Hindlimb muscle (tissue), 1 donor: ENCODE data around the gene OSBPL2. TPM values are rescaled to one million over a fixed set of nuclear protein-coding genes. Genes with fewer than 3 reads are reported as not detected.

Source experiments
- DNase-seq: peaks from one replicate; pipeline ENCODE4 v3.0.0-alpha.2; 2013
- polyA plus RNA-seq: library from polyadenylated mRNA; unstranded; fragments of 120-200 nt; gene quantifications from one replicate; pipeline ENCODE4 v1.2.1, GENCODE V29; 2013; ENCODE audit not compliant: insufficient read length

OSBPL2 gene
- 30.3 TPM for polyA plus RNA-seq

DNA sequence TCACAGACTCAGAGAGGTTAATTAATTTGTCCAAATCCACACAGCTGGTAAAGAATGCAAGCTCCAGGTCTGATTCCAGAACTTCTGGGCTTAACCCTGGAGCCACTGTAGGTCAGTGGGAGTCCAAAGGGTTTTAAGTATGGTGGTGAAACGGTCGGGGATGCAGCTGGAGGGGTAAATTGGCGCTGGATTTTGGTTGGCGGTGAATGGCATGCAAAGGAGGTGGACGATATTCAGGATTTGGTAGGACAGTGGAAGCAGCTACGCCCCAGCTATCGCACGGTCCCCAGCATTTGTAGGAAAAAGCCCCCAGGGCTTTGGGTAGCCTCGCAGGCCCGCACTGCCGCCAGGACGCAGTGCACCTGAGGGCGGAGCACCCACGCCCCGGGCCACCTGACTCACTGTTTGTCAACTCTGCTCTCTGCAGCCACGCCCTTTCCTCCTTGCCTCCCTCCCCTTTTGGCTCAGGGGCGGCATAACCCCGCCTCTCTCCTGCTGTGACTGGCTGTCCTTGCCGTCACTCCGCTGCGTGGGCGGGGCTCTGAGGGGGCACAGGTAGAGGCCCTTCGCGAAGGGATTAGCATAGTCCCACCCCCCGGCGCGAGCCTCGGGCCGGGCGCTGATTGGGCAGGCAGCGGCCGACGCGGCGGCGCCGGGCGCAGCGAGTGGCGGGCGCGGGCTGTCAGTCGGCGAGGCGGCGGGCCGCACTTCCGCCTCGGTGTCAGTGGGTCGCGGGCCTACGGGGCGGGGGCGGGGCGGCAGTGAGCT is at the start of gene OSBPL2:
OSBPL2 (plus strand) TSS at position 721 of the 768 bp plus-strand sequence. CDS start 17,664 bp downstream, outside the sequence.
- DNase-seq: peak; percentile 99

DNA sequence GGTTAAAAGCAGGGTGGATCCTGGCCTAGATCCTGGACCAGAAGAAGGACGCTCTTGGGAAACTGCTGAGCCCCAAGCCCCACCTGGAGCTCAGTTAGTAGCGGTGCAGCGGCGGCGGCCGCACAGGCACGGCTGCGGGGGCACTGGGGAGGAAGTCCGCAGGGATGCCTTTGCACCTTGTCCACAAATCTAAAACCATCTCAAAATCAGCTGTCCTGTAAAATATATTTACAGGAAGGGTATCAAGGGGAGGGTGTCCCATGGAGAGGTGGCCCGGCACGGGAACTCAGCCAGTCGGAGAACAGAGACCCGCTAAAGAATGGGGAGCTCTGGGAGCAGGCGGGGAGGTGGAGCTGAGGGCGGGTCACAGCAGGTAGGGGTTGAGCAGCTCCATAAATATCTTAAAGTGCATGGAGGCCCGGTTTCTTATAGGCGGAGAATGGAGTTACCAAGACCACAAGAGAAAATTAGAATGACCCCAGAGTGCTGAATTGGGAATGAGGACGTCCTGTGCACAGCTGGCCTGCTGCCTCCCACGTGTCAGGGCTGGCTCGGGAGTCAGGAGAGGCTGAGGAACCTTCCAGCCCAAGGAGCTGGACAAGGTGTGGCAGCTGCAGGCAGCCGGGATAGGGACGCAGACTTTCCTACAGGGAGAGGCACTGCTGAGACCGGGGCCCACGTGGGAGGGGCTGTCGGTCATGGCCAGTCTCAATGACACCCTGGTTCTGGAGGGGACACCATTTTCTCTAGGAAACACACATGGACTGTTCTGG is 47.5 kb upstream of the OSBPL2 start:
- DNase-seq: no peak

DNA sequence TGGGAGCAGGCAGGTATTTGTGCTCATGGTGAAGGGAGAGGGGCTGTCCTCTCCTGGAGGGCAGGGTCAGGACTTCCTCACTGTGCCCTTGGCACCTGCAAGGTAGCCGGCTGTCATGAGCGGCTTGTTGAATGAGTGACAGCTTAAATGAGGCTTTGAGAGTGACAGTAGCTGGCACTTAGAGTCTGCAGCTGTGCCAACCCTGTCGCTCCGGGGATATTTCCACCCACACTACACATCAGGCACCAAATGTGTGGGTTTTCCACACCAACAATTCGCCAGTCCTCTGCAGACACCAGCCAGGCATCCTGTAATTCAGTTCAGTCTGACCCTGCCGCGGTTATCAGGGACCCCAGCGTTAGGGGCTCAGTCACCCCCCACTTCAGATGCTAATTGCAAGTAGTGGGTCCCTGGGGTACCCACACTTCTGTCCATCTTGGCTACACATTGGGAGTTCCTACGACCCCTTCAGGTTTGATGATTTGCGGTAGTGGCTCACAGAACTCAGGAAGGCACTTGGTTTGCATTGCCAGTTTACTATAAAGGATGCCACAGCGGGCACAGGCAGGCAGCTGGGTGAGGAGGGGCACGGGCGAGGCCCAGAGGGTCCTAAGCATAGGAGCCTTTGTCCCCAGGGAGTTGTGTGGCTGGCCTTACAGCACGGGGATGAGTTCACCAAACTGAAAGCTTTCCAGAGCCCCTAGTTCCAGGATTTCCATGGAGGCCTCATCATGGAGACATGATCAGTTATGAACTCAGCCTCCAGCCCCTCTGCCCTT is 46.4 kb upstream of the OSBPL2 start:
- no peak for DNase-seq

DNA sequence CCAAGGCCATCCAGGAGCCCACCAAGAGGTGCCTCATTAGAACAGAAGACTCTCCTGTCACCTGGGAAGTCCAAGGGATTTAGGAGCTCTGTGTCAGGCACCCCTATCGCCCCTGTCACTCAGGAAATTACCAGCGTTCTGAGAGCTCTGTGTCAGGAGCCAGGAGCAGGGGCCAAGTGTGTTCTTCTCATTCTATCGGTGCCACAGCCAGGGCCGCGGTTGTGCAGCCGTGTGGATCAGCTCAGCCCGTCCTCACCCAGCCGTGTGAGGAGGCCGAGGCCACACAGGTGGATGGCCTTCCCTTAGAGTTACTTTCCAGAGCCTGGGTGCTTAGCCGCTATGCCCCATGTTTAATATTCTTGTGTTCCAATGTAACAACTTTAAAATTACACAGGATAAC is 45.7 kb upstream of the OSBPL2 start:
- DNase-seq: no peak

GRCh38 chr20:62193079-62194025 is 45.0 kb upstream of the OSBPL2 start:
- no peak for DNase-seq

DNA sequence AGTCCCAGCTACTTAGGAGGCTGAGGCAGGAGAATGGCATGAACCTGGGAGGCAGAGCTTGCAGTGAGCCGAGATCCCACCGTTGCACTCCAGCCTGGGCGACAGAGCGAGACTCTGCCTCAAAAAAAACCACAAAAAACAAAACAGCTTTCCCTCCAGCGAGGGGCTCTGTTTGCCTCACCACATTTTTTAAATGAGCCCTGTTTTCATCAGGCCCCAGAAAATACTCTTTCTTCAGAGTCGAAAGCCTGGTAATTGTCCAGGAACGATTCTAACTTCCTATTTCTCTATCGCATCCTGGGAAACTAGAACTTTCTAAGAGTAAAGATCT is 43.3 kb upstream of the OSBPL2 start:
- DNase-seq: no peak

GRCh38 chr20:62195736-62196135 is 42.6 kb upstream of the OSBPL2 start:
- no peak for DNase-seq

- DNase-seq: no peak
These were observed 42.0 kb upstream of the OSBPL2 start for GRCh38 chr20:62196286-62196685.

GRCh38 chr20:62197311-62197710 is 41.0 kb upstream of the OSBPL2 start:
- DNase-seq: no peak

- no peak for DNase-seq
These were observed 40.5 kb upstream of the OSBPL2 start for GRCh38 chr20:62197801-62198200.

GRCh38 chr20:62198496-62198895 is 39.8 kb upstream of the OSBPL2 start:
- no peak for DNase-seq

DNA sequence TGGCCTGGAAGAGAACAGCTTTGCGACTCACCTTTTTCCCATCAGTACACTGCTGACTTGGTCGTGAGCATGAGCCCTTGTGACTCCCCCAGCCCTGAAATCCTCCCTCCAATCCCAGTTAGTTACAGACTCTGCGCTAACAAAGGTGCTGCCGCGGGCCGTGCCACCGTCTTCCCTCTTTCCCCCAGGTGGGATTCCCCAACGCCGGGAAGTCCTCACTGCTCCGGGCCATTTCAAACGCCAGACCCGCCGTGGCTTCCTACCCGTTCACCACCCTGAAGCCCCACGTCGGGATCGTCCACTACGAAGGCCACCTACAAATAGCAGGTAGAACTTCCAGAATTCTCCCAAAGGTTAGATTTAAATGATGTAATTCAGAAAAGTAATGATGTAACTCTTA is 39.4 kb upstream of the OSBPL2 start:
- no peak for DNase-seq

- no peak for DNase-seq
These were observed 37.7 kb upstream of the OSBPL2 start for GRCh38 chr20:62200491-62201172.

DNA sequence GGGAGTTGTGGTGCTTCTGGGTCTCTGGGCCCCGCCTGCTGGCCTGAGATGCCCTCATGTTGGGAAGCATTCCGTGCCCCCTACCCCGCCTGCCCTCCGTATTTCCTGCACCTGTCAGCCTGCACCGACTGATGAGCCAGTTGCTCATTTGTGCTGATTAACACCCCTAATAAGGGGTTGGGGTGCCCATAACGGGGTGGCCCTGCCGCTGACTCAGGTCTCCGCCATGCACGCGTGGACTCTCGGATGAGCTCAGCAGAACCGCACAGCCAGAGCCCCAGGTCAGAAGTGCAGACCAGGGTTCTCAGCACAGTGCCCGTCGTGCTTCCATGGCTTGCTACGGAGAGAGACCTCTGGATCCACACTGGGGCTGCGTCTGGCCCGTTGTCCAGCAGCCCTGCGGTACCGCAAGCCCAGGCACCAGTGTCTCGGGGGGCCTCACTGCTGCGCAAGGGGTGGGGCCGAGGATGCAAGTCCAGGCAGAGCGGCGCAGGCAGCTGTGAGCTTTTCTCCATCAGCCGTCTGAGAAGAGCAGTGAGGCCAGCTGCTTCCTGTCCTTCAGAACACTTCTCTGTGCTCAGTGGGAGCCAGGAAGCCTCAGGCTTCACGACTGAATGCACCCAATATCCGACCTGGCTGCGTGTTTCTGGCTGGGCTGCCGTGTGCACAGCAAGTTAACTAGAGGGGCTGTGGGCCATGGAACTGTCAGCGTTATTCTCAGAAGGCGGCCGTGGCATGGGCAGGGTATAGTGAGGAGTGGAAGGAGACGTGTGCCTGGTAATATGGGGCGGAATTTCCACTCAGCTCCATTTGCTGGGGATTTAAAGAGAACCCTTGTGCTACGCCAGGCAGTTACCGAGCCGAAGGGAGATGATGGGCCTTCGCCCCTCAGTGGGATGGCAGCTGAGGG is 36.9 kb upstream of the OSBPL2 start:
- no peak for DNase-seq

DNA sequence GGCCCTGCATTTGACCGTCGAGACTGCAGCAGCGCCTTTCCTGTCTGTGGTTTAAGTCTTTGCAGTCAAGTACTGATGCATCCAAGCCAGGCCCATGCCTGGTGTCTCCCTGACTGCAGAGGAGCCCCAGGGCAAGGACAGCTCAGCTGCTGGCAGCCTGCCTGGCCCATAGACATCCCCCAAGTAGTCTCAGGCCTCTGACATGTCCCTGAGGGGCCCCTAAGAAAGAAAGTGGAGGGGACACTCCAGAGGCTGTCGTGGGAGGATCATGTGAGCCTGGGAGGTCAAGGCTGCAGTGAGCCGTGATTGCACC is 36.3 kb upstream of the OSBPL2 start:
- DNase-seq: no peak

- no peak for DNase-seq
These were observed 35.5 kb upstream of the OSBPL2 start for GRCh38 chr20:62202676-62203377.

GRCh38 chr20:62203378-62204030 is 34.8 kb upstream of the OSBPL2 start:
- DNase-seq: no peak

DNA sequence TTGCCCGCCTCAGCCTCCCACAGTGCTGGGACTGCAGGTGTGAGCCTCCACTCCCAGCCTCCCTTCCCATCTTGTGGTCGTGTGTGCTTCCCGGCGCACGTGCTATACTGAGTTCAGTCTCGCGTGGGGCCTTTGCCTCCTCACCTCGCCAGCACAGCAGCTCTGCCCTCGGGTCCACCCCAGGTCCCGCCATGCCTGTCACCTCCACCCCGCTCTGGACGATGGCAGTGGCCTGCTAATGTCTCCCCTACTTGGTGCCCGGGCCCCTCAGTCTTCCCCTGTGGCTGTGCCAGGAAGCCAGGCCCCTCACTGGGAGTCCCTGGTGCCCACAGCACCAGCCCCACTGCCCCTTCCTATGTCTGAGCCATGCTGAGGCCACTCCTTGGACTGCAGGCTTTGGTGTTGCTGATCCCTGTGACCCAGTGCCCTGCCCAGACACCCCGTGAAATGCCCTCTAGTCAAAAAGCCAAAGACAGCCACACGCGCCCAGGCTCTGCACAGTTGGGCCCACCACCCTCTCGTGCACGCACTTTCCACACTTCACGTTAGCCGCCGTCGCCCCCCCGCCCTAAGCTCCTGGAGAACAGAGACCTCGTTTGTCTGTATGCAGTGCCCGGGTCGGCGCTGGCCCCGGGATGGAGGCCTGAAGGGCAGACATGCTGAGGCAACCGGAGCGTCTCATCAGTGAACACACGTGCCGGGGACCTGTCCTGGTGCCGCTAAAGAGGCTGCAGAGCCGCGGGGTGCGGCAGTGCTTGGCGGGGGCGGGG is 32.5 kb upstream of the OSBPL2 start:
- DNase-seq: no peak

DNA sequence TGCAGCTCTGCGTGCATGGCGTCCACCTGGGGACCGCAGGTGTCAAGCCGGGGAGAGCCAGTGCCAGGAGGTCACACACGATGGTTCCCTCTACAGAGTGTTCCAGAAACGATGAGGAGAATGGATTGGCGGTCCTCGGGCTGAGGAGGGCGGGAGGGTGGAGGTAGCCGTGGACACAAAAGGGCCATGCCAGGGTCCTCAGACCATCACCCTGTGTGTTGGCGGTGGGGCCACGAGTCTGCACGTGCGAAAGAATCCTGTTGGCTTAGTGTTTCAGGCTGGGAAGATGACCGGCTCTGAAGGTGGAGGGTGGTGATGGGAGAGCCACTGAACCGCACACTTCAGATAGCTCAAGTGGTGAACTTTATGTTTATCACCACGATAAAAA is 31.9 kb upstream of the OSBPL2 start:
- DNase-seq: no peak
